ENCODE results near the gene PODNL1. TPM values are rescaled to one million over a fixed set of nuclear protein-coding genes. Genes with fewer than 3 reads are reported as not detected.

The PODNL1 gene
- total RNA-seq, 1 donor from 2014 or later = not detected

GRCh38 chr19:13899912-13900584 lies 38.2 kb downstream of the PODNL1 start:
- FAIRE-seq = no peak

GRCh38 chr19:13899393-13899792 lies 38.8 kb downstream of the PODNL1 start:
- no peak for FAIRE-seq
- H3K4me3 ChIP-seq (ENCODE audit: low read depth, low read length) = no peak overlapping the region
- TF ChIP-seq CTCF (IDR thresholded peaks at IDR 0.05; ENCODE audit: insufficient read depth, low read length, severe bottlenecking) = no peak
- no peaks in the 10 kb centered on the region for H3K36me3 ChIP-seq (ENCODE audit: control insufficient read depth, insufficient read depth, low read length)
- no peak for DNase-seq (ENCODE audit: low read depth)
- no peaks in the 10 kb centered on the region for H3K27me3 ChIP-seq (ENCODE audit: control insufficient read depth, insufficient read depth, low read length)

More at GRCh38 chr19:13899912-13900584, 38.2 kb downstream of the PODNL1 start:
- Histone ChIP-seq H3K36me3 (ENCODE audit: control insufficient read depth, insufficient read depth, low read length) (no peaks in the 10 kb centered on the region), H3K27me3 (ENCODE audit: control insufficient read depth, insufficient read depth, low read length) (no peaks in the 10 kb centered on the region), H3K4me3 (ENCODE audit: low read depth, low read length) (no peak overlapping the region)
- no peak for DNase-seq (ENCODE audit: low read depth)
- no peak for TF ChIP-seq CTCF (IDR thresholded peaks at IDR 0.05; ENCODE audit: insufficient read depth, low read length, severe bottlenecking)

- Histone ChIP-seq H3K36me3 (ENCODE audit: control insufficient read depth, insufficient read depth, low read length) (no peaks in the 10 kb centered on the region), H3K27me3 (ENCODE audit: control insufficient read depth, insufficient read depth, low read length) (no peaks in the 10 kb centered on the region), H3K4me3 (ENCODE audit: low read depth, low read length) (no peak overlapping the region)
- no peak for TF ChIP-seq CTCF (IDR thresholded peaks at IDR 0.05; ENCODE audit: insufficient read depth, low read length, severe bottlenecking)
- no peak for FAIRE-seq
- no peak for DNase-seq (ENCODE audit: low read depth)
Measured at GRCh38 chr19:13896227-13896626, 42.0 kb downstream of the PODNL1 start.

GRCh38 chr19:13894552-13894951 lies 43.7 kb downstream of the PODNL1 start:
- FAIRE-seq = no peak
- no peak overlapping the region for H3K4me3 ChIP-seq (ENCODE audit: low read depth, low read length)

GRCh38 chr19:13892870-13893269 lies 45.3 kb downstream of the PODNL1 start:
- DNase-seq (ENCODE audit: low read depth) (no peak), FAIRE-seq (no peak)
- no peak overlapping the region for H3K4me3 ChIP-seq (ENCODE audit: low read depth, low read length)
- H3K27me3 ChIP-seq (ENCODE audit: control insufficient read depth, insufficient read depth, low read length) = no peaks in the 10 kb centered on the region
- TF ChIP-seq CTCF (IDR thresholded peaks at IDR 0.05; ENCODE audit: insufficient read depth, low read length, severe bottlenecking) = no peak
- H3K36me3 ChIP-seq (ENCODE audit: control insufficient read depth, insufficient read depth, low read length) = no peaks in the 10 kb centered on the region

More at GRCh38 chr19:13894552-13894951, 43.7 kb downstream of the PODNL1 start:
- Histone ChIP-seq H3K36me3 (ENCODE audit: control insufficient read depth, insufficient read depth, low read length) (no peaks in the 10 kb centered on the region), H3K27me3 (ENCODE audit: control insufficient read depth, insufficient read depth, low read length) (no peaks in the 10 kb centered on the region)
- DNase-seq (ENCODE audit: low read depth) = no peak
- TF ChIP-seq CTCF (IDR thresholded peaks at IDR 0.05; ENCODE audit: insufficient read depth, low read length, severe bottlenecking) = no peak

- FAIRE-seq = no peak
- no peak for DNase-seq (ENCODE audit: low read depth)
- Histone ChIP-seq H3K4me3 (ENCODE audit: low read depth, low read length) (no peak overlapping the region), H3K36me3 (ENCODE audit: control insufficient read depth, insufficient read depth, low read length) (no peaks in the 10 kb centered on the region), H3K27me3 (ENCODE audit: control insufficient read depth, insufficient read depth, low read length) (no peaks in the 10 kb centered on the region)
- TF ChIP-seq CTCF (IDR thresholded peaks at IDR 0.05; ENCODE audit: insufficient read depth, low read length, severe bottlenecking) = no peak
Measured at GRCh38 chr19:13890136-13890535, 48.1 kb downstream of the PODNL1 start.
